Skeletal muscle satellite cell (primary cell): Measurements from ENCODE around the gene C14orf132.

Experiments
- H3K27me3 ChIP-seq: 2 replicates; pipeline ENCODE4 v1.7.0; 2013; ENCODE audit warnings: low read length; ENCODE audit not compliant: control insufficient read depth, insufficient read depth
- H3K36me3 ChIP-seq: 2 replicates; pipeline ENCODE4 v1.7.0; 2013; ENCODE audit warnings: mild to moderate bottlenecking, control low read depth, low read length; ENCODE audit not compliant: insufficient read depth
- H3K4me1 ChIP-seq: 2 replicates; pipeline ENCODE4 v1.7.0; 2013; ENCODE audit warnings: low read length; ENCODE audit not compliant: control insufficient read depth, insufficient read depth
- H3K4me2 ChIP-seq: 2 replicates; pipeline ENCODE4 v1.7.0; 2013; ENCODE audit warnings: mild to moderate bottlenecking, low read length
- H3K4me3 ChIP-seq: 2 replicates; pipeline ENCODE4 v1.7.0; 2013; ENCODE audit warnings: low read length
- H3K9ac ChIP-seq: 2 replicates; pipeline ENCODE4 v1.7.0; 2013; ENCODE audit warnings: mild to moderate bottlenecking, low read depth, low read length, moderate library complexity
- H3K9me3 ChIP-seq: replicated peaks from 2 replicates; pipeline ENCODE4 v1.7.0; 2013; ENCODE audit warnings: mild to moderate bottlenecking, control low read depth, low read length

The C14orf132 gene

DNA sequence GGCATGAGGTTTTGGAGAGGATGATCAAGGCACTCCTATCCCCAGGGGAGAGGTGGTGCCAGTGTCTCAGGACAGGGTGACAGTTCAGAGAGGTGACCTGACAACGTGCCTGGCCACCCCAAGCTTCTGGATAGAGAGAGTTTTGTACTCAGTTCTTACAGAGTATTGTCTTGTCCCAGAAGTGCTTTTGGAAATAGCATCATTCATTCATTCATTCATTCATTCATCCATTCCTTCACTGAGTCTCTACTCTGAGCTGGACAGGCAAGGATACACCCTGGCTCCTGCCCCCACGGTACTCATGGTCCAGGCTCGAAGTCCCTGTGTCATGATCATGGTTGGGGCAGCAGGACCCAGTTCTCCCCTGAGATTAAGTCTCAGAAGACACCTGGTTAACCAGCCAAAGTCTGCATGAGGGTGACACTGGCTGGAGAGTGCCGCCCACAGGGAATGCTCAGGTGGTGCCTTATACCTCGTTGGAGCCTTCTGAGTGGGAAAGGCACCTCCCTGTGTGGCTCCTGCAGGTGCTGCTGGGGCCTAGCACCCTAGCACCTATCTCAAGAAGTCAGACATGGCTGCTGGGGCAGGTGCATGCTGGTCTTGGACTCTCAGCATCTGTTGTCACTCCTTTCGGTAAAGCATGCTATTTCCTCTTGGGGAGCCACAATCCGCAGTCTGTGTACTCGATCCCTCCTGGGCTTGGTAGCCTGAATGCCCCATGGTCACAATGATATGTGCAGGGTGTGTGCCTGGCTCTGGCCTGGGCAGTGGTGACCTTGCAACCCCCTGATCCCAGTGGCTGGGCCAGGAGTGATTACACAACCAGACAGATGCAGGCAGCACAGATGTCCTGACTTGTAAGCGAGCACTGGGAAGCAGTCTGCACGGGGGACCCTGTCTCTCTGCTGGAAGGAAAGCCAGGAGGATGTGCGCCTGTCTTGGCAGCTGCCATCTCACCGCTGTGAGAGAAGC lies 57.8 kb downstream of the C14orf132 start:
- no peaks in the 10 kb centered on the region for H3K9me3 ChIP-seq
- H3K4me2 ChIP-seq, result no peak overlapping the region
- H3K4me3 ChIP-seq, result no peak overlapping the region
- peaks cover 30% of the 10 kb centered on the region for H3K4me1 ChIP-seq
- no peaks in the 10 kb centered on the region for H3K27me3 ChIP-seq
- no peaks in the 10 kb centered on the region for H3K36me3 ChIP-seq
- H3K9ac ChIP-seq, result no peak overlapping the region

DNA sequence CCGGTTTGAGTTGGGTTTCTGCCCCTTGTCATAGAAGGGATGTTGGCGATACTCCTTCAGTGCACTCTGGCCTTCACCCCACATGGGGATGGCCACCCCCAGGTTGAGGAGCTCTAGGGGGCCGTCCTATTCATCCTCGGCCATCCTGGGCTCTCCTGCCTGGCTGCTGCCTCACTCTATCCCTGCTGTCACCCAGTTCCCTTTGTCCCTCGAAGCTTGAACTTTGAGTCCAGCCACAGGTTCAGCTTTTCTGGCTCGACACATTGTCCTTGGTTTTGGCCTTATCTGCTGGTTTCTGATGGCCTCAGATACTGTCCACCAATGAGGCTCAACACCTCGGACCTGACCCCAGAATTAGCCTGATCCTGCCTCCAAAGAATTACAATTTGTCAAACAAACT lies 58.6 kb downstream of the C14orf132 start:
- Histone ChIP-seq H3K4me3 (no peak overlapping the region), H3K27me3 (no peaks in the 10 kb centered on the region), H3K4me1 (peaks cover 22% of the 10 kb centered on the region), H3K9me3 (no peaks in the 10 kb centered on the region), H3K9ac (no peak overlapping the region), H3K36me3 (no peaks in the 10 kb centered on the region), H3K4me2 (no peak overlapping the region)

DNA sequence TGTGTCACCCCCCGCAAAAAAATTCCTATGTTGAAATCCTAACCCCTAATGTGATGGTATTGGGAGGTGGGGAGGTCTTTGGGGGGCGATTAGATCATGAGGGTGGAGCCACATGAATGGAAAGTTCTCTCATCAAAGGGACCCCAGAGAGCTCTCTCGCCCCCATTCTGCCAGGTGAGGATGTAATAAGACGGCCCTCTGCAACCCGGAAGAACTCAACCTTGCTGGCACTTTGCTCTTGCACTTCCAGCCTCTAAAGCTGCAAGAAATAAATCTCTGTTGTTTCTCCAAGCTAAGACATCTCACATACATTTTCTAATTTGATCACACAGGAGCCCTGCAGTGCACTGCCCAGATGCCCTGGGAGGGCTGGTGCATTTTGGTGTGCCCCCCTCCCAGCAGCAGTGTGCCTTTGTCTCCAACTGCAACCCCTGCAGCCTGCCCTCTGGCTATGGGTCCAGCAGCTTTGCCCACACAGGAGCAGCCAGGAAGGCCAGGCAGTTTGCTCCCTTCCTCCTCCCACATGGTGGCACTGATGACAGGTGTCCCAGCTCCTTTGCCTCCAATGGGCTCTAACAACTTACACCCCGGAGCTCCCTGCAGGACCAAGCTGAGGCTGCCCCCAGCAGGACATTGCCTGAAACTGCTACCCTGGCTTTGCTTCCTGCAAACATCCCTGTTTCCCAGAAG lies 59.3 kb downstream of the C14orf132 start:
- Histone ChIP-seq H3K4me2 (no peak overlapping the region), H3K9ac (no peak overlapping the region), H3K4me1 (peaks cover 18% of the 10 kb centered on the region), H3K36me3 (no peaks in the 10 kb centered on the region), H3K9me3 (no peaks in the 10 kb centered on the region), H3K4me3 (no peak overlapping the region), H3K27me3 (no peaks in the 10 kb centered on the region)

GRCh38 chr14:96098999-96099335 lies 59.8 kb downstream of the C14orf132 start:
- H3K9me3 ChIP-seq, result no peaks in the 10 kb centered on the region
- no peaks in the 10 kb centered on the region for H3K27me3 ChIP-seq
- H3K4me1 ChIP-seq, result peaks cover 19% of the 10 kb centered on the region

GRCh38 chr14:96100161-96101064 lies 61.3 kb downstream of the C14orf132 start:
- peaks cover 25% of the 10 kb centered on the region for H3K4me1 ChIP-seq
- no peaks in the 10 kb centered on the region for H3K9me3 ChIP-seq
- H3K4me3 ChIP-seq, result no peak overlapping the region
- H3K4me2 ChIP-seq, result no peak overlapping the region
- H3K36me3 ChIP-seq, result no peaks in the 10 kb centered on the region
- H3K27me3 ChIP-seq, result no peaks in the 10 kb centered on the region
- H3K9ac ChIP-seq, result no peak overlapping the region

More at GRCh38 chr14:96098999-96099335, 59.8 kb downstream of the C14orf132 start:
- H3K4me3 ChIP-seq, result no peak overlapping the region
- H3K36me3 ChIP-seq, result no peaks in the 10 kb centered on the region
- H3K9ac ChIP-seq, result no peak overlapping the region
- no peak overlapping the region for H3K4me2 ChIP-seq

- Histone ChIP-seq H3K27me3 (peaks cover 1% of the 10 kb centered on the region), H3K36me3 (no peaks in the 10 kb centered on the region), H3K9ac (no peak overlapping the region), H3K4me2 (no peak overlapping the region), H3K9me3 (no peaks in the 10 kb centered on the region), H3K4me3 (no peak overlapping the region), H3K4me1 (peaks cover 21% of the 10 kb centered on the region)
These were observed 63.1 kb downstream of the C14orf132 start for GRCh38 chr14:96102081-96102856.

GRCh38 chr14:96103075-96103474 lies 63.9 kb downstream of the C14orf132 start:
- H3K4me1 ChIP-seq, result peaks cover 21% of the 10 kb centered on the region
- no peaks in the 10 kb centered on the region for H3K36me3 ChIP-seq
- H3K4me3 ChIP-seq, result no peak overlapping the region
- no peaks in the 10 kb centered on the region for H3K9me3 ChIP-seq
- H3K27me3 ChIP-seq, result peaks cover 4% of the 10 kb centered on the region
- H3K9ac ChIP-seq, result no peak overlapping the region
- no peak overlapping the region for H3K4me2 ChIP-seq

DNA sequence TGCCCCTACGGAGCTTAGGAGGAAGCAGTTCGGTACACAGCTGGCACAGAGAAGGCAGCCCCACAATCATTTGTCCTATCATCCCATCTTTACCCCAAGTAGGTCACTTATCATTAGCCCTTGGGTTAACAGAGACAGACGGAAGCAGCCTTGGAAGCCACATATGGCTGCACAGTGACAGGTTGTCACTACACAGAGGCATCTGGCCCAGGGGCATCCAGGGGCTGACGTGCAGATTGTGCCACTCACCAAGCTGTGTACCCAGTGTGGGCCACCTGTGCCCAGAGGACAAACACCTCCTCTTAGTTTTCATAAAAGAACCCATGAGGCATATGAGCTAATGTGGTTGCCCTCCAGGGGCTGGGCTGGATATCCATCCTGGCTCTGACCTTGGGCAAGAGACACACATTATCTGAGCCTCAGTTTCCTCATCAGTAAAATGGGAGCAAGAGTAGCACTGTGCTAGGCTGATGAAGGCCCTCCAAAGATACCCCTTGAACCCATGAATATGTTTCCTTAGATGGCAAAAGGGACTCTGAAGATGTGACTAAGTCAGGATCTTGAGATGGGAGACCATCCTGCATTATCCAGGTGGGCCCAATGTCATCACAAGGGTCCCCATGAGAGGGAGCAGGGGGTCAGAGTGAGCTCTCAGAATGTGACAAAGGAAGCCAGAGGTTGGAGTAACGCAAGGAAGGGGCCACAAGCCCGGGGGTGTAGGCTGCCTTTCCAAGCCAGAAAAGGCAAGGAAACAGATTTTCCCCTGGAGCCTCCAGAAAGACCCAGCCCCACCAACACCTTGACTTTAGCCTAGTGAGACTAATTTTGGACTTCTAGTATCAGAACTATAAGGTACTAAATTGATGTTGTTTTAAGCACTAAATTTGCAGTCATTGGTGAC lies 64.6 kb downstream of the C14orf132 start:
- Histone ChIP-seq H3K9me3 (no peaks in the 10 kb centered on the region), H3K27me3 (peaks cover 6% of the 10 kb centered on the region), H3K9ac (peak overlapping the region; percentile 32), H3K4me3 (peak overlapping the region; percentile 8), H3K36me3 (no peaks in the 10 kb centered on the region), H3K4me1 (peaks cover 21% of the 10 kb centered on the region), H3K4me2 (peak overlapping the region; percentile 60)

- no peaks in the 10 kb centered on the region for H3K36me3 ChIP-seq
- H3K4me2 ChIP-seq, result peak overlapping the region; percentile 60
- no peaks in the 10 kb centered on the region for H3K9me3 ChIP-seq
- H3K4me1 ChIP-seq, result peaks cover 21% of the 10 kb centered on the region
- peak overlapping the region; percentile 50 for H3K9ac ChIP-seq
- H3K4me3 ChIP-seq, result peak overlapping the region; percentile 8
- peaks cover 6% of the 10 kb centered on the region for H3K27me3 ChIP-seq
These were observed 65.4 kb downstream of the C14orf132 start for GRCh38 chr14:96104469-96105057.
